ENCODE measurements around the gene DCC. TPM values are rescaled to one million over a fixed set of nuclear protein-coding genes. Genes with fewer than 3 reads are reported as not detected.

DCC gene
- total RNA-seq, 1 experiment from 2014 or later = not detected

- Histone ChIP-seq H3K36me3 (ENCODE audit: control insufficient read depth in 1 of 2, insufficient read depth in 2 of 2, low read length in 2 of 2) (no peaks in the 10 kb centered on the region), H3K4me1 (ENCODE audit: control insufficient read depth in 1 of 2, insufficient read depth in 2 of 2, low read length in 2 of 2) (no peaks in the 10 kb centered on the region), H4K20me1 (ENCODE audit: insufficient read depth) (no peaks in the 10 kb centered on the region), H3K4me3 (replicated peaks in 1 of 2; ENCODE audit: low read depth in 1 of 2, low read length in 2 of 2) (no peak overlapping the region), H3K9ac (ENCODE audit: low read length) (no peak overlapping the region), H3K27ac (ENCODE audit: low read depth, low read length) (no peak overlapping the region), H3K4me2 (ENCODE audit: low read length) (no peak overlapping the region), H3K27me3 (ENCODE audit: insufficient read depth, low read length) (no peaks in the 10 kb centered on the region), H3K79me2 (ENCODE audit: insufficient read depth, low read length) (no peaks in the 10 kb centered on the region), H2AFZ (ENCODE audit: low read depth, low read length, poor library complexity, severe bottlenecking) (no peak overlapping the region), H3K9me2 (ENCODE audit: insufficient read depth) (no peaks in the 10 kb centered on the region), H3K9me3 (ENCODE audit: control insufficient read depth in 1 of 2, insufficient read depth in 1 of 2, low read depth in 1 of 2, low read length in 2 of 2) (peaks cover 4 to 12% of the 10 kb centered on the region in 2 experiments; a peak in 2 of 4 replicates)
- no peak for ATAC-seq
- intact Hi-C loops (cut with micrococcal nuclease) = no loop called here
- DNase-seq (ENCODE audit: low read depth, low spot score) = no peak
- no TSS peak for BruUV-seq (replicated peaks)
- ChIA-PET POLR2A (no interaction called here), RAD21 (ENCODE audit: low non-redundant PET in 1 of 2, low total read pairs in 2 of 2, uncharacterized antibody in 2 of 2, unreplicated experiment in 2 of 2) (no interaction called here), CTCF (no interaction called here)
- TF ChIP-seq YY1 (IDR thresholded peaks at IDR 0.05; ENCODE audit: extremely low read depth, insufficient replicate concordance, low read depth, low read length) (no peak), EGR1 (IDR thresholded peaks at IDR 0.05; ENCODE audit: low read depth) (no peak), CTCF (IDR thresholded peaks at IDR 0.05 in 2 of 3, conservative IDR thresholded peaks at IDR 0.05 in 1 of 3; ENCODE audit: borderline replicate concordance in 1 of 3, insufficient read depth in 1 of 3, low read depth in 2 of 3, low read length in 2 of 3) (no peak), CBX3 (IDR thresholded peaks at IDR 0.05; ENCODE audit: low read depth) (no peak), ELF1 (IDR thresholded peaks at IDR 0.05; ENCODE audit: borderline replicate concordance, low read depth) (no peak), EZH2phosphoT487 (IDR thresholded peaks at IDR 0.05; ENCODE audit: borderline replicate concordance) (no peak), MAX (IDR thresholded peaks at IDR 0.05) (no peak), CEBPB (IDR thresholded peaks at IDR 0.05; ENCODE audit: low read depth) (no peak), POLR2A (IDR thresholded peaks at IDR 0.05; ENCODE audit: borderline replicate concordance, extremely low read depth, insufficient read depth, insufficient read length) (no peak), EZH2 (IDR thresholded peaks at IDR 0.05) (no peak), POLR2AphosphoS5 (IDR thresholded peaks at IDR 0.05; ENCODE audit: low read depth, low read length) (no peak), RAD21 (IDR thresholded peaks at IDR 0.05; ENCODE audit: low read depth) (no peak), SRF (IDR thresholded peaks at IDR 0.05; ENCODE audit: low read depth) (no peak), ZNF274 (IDR thresholded peaks at IDR 0.05; ENCODE audit: low read depth, low read length) (no peak), FOSL1 (IDR thresholded peaks at IDR 0.05; ENCODE audit: low read depth) (no peak), ZFX (IDR thresholded peaks at IDR 0.05) (no peak), SIN3A (IDR thresholded peaks at IDR 0.05; ENCODE audit: low read depth) (no peak)
- TF ChIP-seq, protein P1, sequence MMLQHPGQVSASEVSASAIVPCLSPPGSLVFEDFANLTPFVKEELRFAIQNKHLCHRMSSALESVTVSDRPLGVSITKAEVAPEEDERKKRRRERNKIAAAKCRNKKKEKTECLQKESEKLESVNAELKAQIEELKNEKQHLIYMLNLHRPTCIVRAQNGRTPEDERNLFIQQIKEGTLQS (IDR thresholded peaks at IDR 0.05) = no peak
- TF ChIP-seq, protein P2, sequence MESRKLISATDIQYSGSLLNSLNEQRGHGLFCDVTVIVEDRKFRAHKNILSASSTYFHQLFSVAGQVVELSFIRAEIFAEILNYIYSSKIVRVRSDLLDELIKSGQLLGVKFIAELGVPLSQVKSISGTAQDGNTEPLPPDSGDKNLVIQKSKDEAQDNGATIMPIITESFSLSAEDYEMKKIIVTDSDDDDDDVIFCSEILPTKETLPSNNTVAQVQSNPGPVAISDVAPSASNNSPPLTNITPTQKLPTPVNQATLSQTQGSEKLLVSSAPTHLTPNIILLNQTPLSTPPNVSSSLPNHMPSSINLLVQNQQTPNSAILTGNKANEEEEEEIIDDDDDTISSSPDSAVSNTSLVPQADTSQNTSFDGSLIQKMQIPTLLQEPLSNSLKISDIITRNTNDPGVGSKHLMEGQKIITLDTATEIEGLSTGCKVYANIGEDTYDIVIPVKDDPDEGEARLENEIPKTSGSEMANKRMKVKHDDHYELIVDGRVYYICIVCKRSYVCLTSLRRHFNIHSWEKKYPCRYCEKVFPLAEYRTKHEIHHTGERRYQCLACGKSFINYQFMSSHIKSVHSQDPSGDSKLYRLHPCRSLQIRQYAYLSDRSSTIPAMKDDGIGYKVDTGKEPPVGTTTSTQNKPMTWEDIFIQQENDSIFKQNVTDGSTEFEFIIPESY (IDR thresholded peaks at IDR 0.05; ENCODE audit: extremely low read depth, insufficient replicate concordance, low read length) = no peak
- TF ChIP-seq, protein P3, sequence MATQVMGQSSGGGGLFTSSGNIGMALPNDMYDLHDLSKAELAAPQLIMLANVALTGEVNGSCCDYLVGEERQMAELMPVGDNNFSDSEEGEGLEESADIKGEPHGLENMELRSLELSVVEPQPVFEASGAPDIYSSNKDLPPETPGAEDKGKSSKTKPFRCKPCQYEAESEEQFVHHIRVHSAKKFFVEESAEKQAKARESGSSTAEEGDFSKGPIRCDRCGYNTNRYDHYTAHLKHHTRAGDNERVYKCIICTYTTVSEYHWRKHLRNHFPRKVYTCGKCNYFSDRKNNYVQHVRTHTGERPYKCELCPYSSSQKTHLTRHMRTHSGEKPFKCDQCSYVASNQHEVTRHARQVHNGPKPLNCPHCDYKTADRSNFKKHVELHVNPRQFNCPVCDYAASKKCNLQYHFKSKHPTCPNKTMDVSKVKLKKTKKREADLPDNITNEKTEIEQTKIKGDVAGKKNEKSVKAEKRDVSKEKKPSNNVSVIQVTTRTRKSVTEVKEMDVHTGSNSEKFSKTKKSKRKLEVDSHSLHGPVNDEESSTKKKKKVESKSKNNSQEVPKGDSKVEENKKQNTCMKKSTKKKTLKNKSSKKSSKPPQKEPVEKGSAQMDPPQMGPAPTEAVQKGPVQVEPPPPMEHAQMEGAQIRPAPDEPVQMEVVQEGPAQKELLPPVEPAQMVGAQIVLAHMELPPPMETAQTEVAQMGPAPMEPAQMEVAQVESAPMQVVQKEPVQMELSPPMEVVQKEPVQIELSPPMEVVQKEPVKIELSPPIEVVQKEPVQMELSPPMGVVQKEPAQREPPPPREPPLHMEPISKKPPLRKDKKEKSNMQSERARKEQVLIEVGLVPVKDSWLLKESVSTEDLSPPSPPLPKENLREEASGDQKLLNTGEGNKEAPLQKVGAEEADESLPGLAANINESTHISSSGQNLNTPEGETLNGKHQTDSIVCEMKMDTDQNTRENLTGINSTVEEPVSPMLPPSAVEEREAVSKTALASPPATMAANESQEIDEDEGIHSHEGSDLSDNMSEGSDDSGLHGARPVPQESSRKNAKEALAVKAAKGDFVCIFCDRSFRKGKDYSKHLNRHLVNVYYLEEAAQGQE (IDR thresholded peaks at IDR 0.05; ENCODE audit: low read depth) = no peak
Observed at GRCh38 chr18:52667463-52668065, 327.6 kb downstream of the DCC start.

Measured in HCT116 (cell line).